Measurements from ENCODE around the gene CABLES2.

CABLES2 gene

GRCh38 chr20:62407221-62407992, at the start of gene CABLES2:
TSS of gene CABLES2 (minus strand) at chr20:62407285. CDS start at chr20:62407276, 9 bp downstream.
- peak; percentile 45 for DNase-seq (ENCODE audit: low read depth)

- no peak for DNase-seq (ENCODE audit: low read depth)
Measured at GRCh38 chr20:62455929-62456328, 48.8 kb upstream of the CABLES2 start.

- no peak for DNase-seq (ENCODE audit: low read depth)
Measured at GRCh38 chr20:62454904-62455636, 48.0 kb upstream of the CABLES2 start.

- DNase-seq (ENCODE audit: low read depth): no peak
Measured at GRCh38 chr20:62453186-62453808, 46.2 kb upstream of the CABLES2 start.

- DNase-seq (ENCODE audit: low read depth): no peak
Measured at GRCh38 chr20:62452475-62453095, 45.5 kb upstream of the CABLES2 start.

GRCh38 chr20:62451970-62452369, 44.9 kb upstream of the CABLES2 start:
- DNase-seq (ENCODE audit: low read depth): no peak

- DNase-seq (ENCODE audit: low read depth): no peak
Measured at GRCh38 chr20:62451156-62451767, 44.2 kb upstream of the CABLES2 start.

- no peak for DNase-seq (ENCODE audit: low read depth)
Measured at GRCh38 chr20:62449951-62450691, 43.0 kb upstream of the CABLES2 start.

GRCh38 chr20:62448788-62449187, 41.7 kb upstream of the CABLES2 start:
- DNase-seq (ENCODE audit: low read depth): no peak

- DNase-seq (ENCODE audit: low read depth): no peak
Measured at GRCh38 chr20:62448038-62448437, 41.0 kb upstream of the CABLES2 start.

GRCh38 chr20:62446888-62447869, 40.1 kb upstream of the CABLES2 start:
- DNase-seq (ENCODE audit: low read depth): no peak

- no peak for DNase-seq (ENCODE audit: low read depth)
Measured at GRCh38 chr20:62446481-62446880, 39.4 kb upstream of the CABLES2 start.

GRCh38 chr20:62445553-62446340, 38.7 kb upstream of the CABLES2 start:
- DNase-seq (ENCODE audit: low read depth): no peak

- no peak for DNase-seq (ENCODE audit: low read depth)
Measured at GRCh38 chr20:62444286-62444685, 37.2 kb upstream of the CABLES2 start.

- no peak for DNase-seq (ENCODE audit: low read depth)
Measured at GRCh38 chr20:62441987-62442539, 35.0 kb upstream of the CABLES2 start.

- DNase-seq (ENCODE audit: low read depth): no peak
Measured at GRCh38 chr20:62439218-62439617, 32.1 kb upstream of the CABLES2 start.

GRCh38 chr20:62437927-62438326, 30.8 kb upstream of the CABLES2 start:
- DNase-seq (ENCODE audit: low read depth): no peak

GRCh38 chr20:62437496-62437895, 30.4 kb upstream of the CABLES2 start:
- no peak for DNase-seq (ENCODE audit: low read depth)

GRCh38 chr20:62436692-62437091, 29.6 kb upstream of the CABLES2 start:
- DNase-seq (ENCODE audit: low read depth): no peak

Data from non-pigmented ciliary epithelial cell (primary cell).